HG02852 (cell line): ENCODE measurements around the gene NUDT9.
"Not testable (repeated sequence)": the region's sequence is repeated elsewhere in the genome, so short reads cannot be mapped to it uniquely, and the experiment has no call there.

Experiments used
- ATAC-seq: cut with Tn5 transposase; IDR thresholded peaks from one replicate; pipeline ENCODE4 v1.9.1; 2021; ENCODE audit warnings: mild to moderate bottlenecking, moderate library complexity; ENCODE audit not compliant: unreplicated experiment

NUDT9 gene

GRCh38 chr4:87422104-87423052 is at the start of gene NUDT9:
Gene NUDT9 (plus strand): TSS chr4:87422573. CDS start chr4:87422906, 333 bp downstream.
- ATAC-seq: peak; percentile 77

- no peak for ATAC-seq
These were observed 46.6 kb upstream of the NUDT9 start for GRCh38 chr4:87375719-87376291.

GRCh38 chr4:87377816-87378215 is 44.6 kb upstream of the NUDT9 start:
- ATAC-seq: no peak

- ATAC-seq: no peak
These were observed 40.3 kb upstream of the NUDT9 start for GRCh38 chr4:87382116-87382515.

- no peak for ATAC-seq
These were observed 39.4 kb upstream of the NUDT9 start for GRCh38 chr4:87382931-87383330.

GRCh38 chr4:87384466-87385132 is 37.8 kb upstream of the NUDT9 start:
- not testable (repeated sequence) for ATAC-seq

GRCh38 chr4:87387237-87387636 is 35.1 kb upstream of the NUDT9 start:
- ATAC-seq: no peak

GRCh38 chr4:87388901-87389300 is 33.5 kb upstream of the NUDT9 start:
- no peak for ATAC-seq

- ATAC-seq: not testable (repeated sequence)
These were observed 32.3 kb upstream of the NUDT9 start for GRCh38 chr4:87390055-87390454.

GRCh38 chr4:87390551-87390890 is 31.9 kb upstream of the NUDT9 start:
- peak; percentile 1 for ATAC-seq

GRCh38 chr4:87390891-87391575 is 31.3 kb upstream of the NUDT9 start, which contains the start of gene HSD17B11:
Gene HSD17B11 (minus strand): TSS chr4:87391188. CDS start chr4:87391070, 118 bp downstream.
- ATAC-seq: peak; percentile 99

- peak; percentile 17 for ATAC-seq
These were observed 30.8 kb upstream of the NUDT9 start for GRCh38 chr4:87391576-87392054.

- ATAC-seq: no peak
These were observed 30.2 kb upstream of the NUDT9 start for GRCh38 chr4:87392183-87392582.

- not testable (repeated sequence) for ATAC-seq
These were observed 27.3 kb upstream of the NUDT9 start for GRCh38 chr4:87395073-87395472.

GRCh38 chr4:87395851-87396250 is 26.5 kb upstream of the NUDT9 start:
- not testable (repeated sequence) for ATAC-seq

- no peak for ATAC-seq
These were observed 23.2 kb upstream of the NUDT9 start for GRCh38 chr4:87399148-87399547.

GRCh38 chr4:87399954-87400353 is 22.4 kb upstream of the NUDT9 start:
- ATAC-seq: no peak

- ATAC-seq: not testable (repeated sequence)
These were observed 18.6 kb upstream of the NUDT9 start for GRCh38 chr4:87403732-87404131.

GRCh38 chr4:87405211-87405820 is 17.1 kb upstream of the NUDT9 start:
- no peak for ATAC-seq

GRCh38 chr4:87406462-87406861 is 15.9 kb upstream of the NUDT9 start:
- peak; percentile 73 for ATAC-seq
